ENCODE data around the gene LIAS. TPM values are rescaled to one million over a fixed set of nuclear protein-coding genes. Genes with fewer than 3 reads are reported as not detected.

Gene LIAS
- total and polyA plus RNA-seq, 2 of the 13 experiments (the other 11 are each of a cell fraction or from before 2014, with no cell fraction given) = 16.0 to 16.6 TPM

GRCh38 chr4:39452860-39453587 is 5.8 kb upstream of the LIAS start:
- 95% methylated on average over 11 of the region's 11 CpGs for WGBS (ENCODE audit: low lambda C conversion rate)
- Histone ChIP-seq H3K36me3 (replicated peaks in 1 of 2; ENCODE audit: control insufficient read depth in 1 of 2, insufficient read depth in 2 of 2, low read length in 2 of 2) (peaks cover 9 to 62% of the 10 kb centered on the region in 2 experiments), H3K9me3 (ENCODE audit: low read length) (no peaks in the 10 kb centered on the region), H3K4me3 (replicated peaks in 1 of 3; ENCODE audit: insufficient read depth in 1 of 3, low read depth in 2 of 3, low read length in 3 of 3) (no peak overlapping the region), H3K9ac (ENCODE audit: insufficient read depth, low read depth, low read length) (no peak overlapping the region), H4K20me1 (ENCODE audit: insufficient read depth, low read length) (peaks cover 60% of the 10 kb centered on the region), H3K4me1 (ENCODE audit: insufficient read depth, low read length) (peaks cover 82% of the 10 kb centered on the region), H2AFZ (ENCODE audit: low read length) (no peak overlapping the region), H3K79me2 (ENCODE audit: insufficient read depth, low read length) (peaks cover 29% of the 10 kb centered on the region), H3K27ac (ENCODE audit: extremely low read length, insufficient read depth, low read length) (no peak overlapping the region), H3K27me3 (ENCODE audit: control insufficient read depth in 1 of 2, insufficient read depth in 2 of 2, low read length in 2 of 2) (no peaks in the 10 kb centered on the region; a peak in 1 of 5 replicates), H3K4me2 (ENCODE audit: low read depth, low read length) (no peak overlapping the region)
- no peak for ATAC-seq
- ChIA-PET CTCF (ENCODE audit: low intra/inter-chr PET ratio, low total read pairs) (no interaction called here), POLR2A (interaction anchor here (0.8 to 3.4 kb wide), 4 partner anchors 23 to 87 kb away, joined by 3 to 20 read pairs (median 6); partner anchors contain the start of genes KLB and RFC1)
- in situ Hi-C loops (cut with HindIII; ENCODE audit: extremely low pct_ligation_motif_present, low pct_unique_long_range_greater_than_20kb) = no loop called here
- TF ChIP-seq FOXJ3 (CRISPR knock-in tag; IDR thresholded peaks at IDR 0.05; ENCODE audit: borderline replicate concordance) (0 out of 2 replicates have a peak, but pooled peaks have one; percentile 28), ZNF264 (CRISPR knock-in tag; IDR thresholded peaks at IDR 0.05) (no peak), MBD4 (IDR thresholded peaks at IDR 0.05; ENCODE audit: borderline replicate concordance, low read length) (0 out of 2 replicates have a peak, but pooled peaks have one; percentile 18), ZNF740 (CRISPR knock-in tag; IDR thresholded peaks at IDR 0.05) (0 out of 2 replicates have a peak, but pooled peaks have one; percentile 29), POLR2G (IDR thresholded peaks at IDR 0.05; ENCODE audit: low read depth, low read length) (peak; percentile 40; the same call in 1 of the 2 replicates), ZNF44 (CRISPR knock-in tag; IDR thresholded peaks at IDR 0.05) (no peak), AGO2 (optimal IDR thresholded peaks at IDR 0.05; ENCODE audit: low read depth, low read length) (peak; percentile 60), RBFOX2 (IDR thresholded peaks at IDR 0.05; ENCODE audit: low read depth, low read length) (peak; percentile 76), RBM22 (optimal IDR thresholded peaks at IDR 0.05; ENCODE audit: low read length) (peak; percentile 27), ZBTB25 (CRISPR knock-in tag; IDR thresholded peaks at IDR 0.05) (0 out of 2 replicates have a peak, but pooled peaks have one; percentile 23)
- intact Hi-C loops (cut with micrococcal nuclease; ENCODE audit: unreplicated experiment) = loop anchor here (5.0 kb wide), 1 partner anchor 271 kb away; the partner anchor contains the start of gene WDR19
- no peak for DNase-seq (ENCODE audit: low spot score)
- no TSS peak for BruUV-seq (replicated peaks)
- no peak for FAIRE-seq

All from HepG2 (cell line).